Putamen (tissue), 1 donor: ENCODE results near the gene CARM1.
A peak's percentile ranks its signal among the peaks of the same experiment; 100 is the strongest.
"Not testable (repeated sequence)": the region's sequence is repeated elsewhere in the genome, so short reads cannot be mapped to it uniquely, and the experiment has no call there.

Source experiments
- DNase-seq: peaks from one replicate; pipeline ENCODE4 v3.0.0-alpha.2; 2016; ENCODE audit warnings: low spot score

CARM1 gene

DNA sequence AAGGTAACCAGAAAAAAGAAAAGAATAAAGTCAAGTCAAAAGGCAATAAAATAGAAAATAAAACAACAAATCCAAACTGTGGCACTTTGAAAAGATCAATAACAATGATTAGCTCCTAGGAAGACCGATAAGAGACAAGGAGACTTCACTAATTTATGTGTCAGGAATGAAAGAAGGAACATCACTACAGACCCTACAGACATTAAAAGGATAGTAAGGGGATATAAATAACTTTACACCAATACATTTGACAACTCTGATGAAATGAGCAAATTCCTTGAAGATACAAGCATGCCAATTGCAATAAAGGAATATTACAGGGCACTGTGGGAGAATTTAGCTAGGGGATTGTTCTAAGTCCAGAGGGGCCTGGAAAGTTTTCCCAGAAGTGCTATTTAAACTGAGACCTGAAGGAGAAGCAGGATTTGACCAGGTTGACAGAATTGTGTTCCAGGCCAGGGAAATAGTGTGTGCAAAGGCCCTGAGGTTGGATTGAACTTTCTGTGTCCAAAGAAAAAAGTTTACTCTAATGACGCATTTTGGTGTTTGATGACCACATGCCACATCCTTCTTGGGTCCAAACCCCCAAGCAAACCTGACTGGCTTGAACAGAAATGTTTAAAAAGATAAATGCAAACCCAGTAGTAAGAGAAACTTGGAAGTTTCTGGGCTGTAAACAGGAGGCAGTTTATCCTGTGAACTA, 24.7 kb upstream of the CARM1 start:
- DNase-seq = no peak

DNA sequence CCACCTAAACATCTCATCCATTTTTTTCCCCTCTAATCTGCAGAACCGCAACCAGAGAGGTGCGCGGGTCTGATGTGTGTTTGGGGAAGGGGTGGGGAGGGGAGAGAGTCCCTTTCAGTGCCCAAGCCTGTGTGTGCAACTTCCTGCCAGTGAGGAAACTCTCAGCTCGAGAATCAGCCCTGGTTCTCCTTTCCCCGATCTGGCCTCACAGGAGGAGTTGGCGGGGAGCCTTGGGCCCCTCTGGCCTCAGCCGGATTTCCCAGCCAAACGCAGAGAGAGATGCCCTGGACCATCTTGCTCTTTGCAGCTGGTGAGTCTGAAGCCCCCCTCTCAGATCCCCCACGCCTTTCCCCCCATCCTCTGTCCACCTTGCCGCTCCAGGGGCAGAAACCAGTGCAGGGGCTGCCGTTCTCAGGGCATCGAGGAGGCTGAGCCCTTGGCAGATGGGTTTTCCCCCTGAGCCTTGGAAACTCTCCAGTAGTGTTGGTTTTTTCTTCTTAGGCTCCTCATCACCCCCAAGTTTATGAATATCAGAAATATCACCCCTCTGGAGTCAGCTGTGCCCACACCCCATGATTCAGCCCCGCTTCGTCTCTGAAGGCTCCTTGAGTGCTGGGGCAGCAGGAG, 23.0 kb upstream of the CARM1 start, which contains the start of gene C19orf38:
Gene C19orf38 (plus strand): TSS at position 186 of the 627 bp plus-strand sequence. CDS start 94 bp downstream, at position 280.
- DNase-seq = no peak

DNA sequence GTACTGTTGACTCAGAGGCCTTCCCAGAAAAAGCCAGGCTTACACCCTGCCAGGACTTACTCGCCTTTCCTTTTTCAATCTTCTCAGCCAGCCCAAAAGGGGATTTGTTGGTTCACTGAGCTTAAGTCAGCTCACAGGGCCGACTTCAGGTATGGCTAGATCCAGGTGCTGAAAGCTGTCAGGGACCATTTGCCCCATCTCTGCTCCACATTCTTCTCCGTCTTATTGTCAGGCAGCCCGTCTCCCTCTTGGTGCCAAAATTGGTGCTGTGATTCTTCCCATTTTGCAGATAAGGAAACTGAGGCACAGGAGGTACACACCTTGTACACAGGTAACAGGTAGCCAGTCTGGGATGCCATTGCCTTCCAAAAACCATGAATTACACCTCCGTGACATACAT, 20.7 kb upstream of the CARM1 start:
- no peak for DNase-seq

DNA sequence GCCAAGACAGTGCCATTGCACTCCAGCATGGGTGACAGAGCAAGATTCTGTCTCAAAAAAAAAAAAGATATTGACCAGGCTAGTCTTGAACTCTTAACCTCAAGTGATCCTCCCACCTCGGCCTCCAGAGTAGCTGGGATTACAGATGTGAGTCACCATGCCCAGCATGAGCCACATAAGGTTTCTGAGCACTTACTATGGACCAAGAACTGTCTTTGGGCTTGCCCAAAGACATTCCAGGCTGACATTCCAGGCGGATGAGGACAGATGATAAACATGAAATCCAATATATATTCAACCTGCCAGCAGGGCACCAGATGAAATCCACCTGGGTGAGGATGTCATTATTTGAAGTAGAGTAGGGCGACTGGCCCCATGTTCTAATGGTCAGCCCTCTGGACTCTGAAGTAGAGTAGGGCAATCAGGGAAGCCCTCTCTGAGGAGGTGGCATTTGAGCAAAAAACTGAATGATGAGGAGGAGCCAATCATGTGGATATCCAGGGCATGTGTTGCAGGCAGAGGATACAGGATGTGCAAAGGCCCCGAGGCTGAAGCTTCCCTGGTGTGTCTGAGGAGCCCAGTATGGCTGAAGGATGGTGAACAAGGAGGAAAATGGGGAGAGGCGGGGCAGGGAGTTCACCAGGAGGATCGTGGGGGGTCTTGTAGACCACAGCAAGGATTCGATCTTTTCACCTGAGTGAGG, 19.1 kb upstream of the CARM1 start:
- DNase-seq = no peak

DNA sequence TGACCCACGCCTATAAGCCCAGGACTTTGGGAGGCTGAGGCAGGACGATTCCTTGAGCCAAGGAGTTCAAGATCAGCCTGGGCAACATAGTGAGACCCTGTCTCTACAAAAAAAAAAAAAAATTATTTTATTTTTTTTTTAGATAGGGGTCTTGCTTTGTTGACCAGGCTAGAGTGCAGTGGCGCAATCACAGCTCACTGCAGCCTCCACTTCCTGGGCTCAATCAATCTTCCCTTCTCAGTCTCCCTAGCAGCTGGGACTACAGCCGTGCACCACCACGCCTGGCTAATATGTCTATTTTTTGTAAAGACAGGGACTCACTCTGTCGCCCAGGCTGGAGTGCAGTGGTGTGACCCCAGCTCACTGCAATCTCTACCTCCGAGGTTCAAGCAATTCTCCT, 18.4 kb upstream of the CARM1 start:
- DNase-seq = no peak

DNA sequence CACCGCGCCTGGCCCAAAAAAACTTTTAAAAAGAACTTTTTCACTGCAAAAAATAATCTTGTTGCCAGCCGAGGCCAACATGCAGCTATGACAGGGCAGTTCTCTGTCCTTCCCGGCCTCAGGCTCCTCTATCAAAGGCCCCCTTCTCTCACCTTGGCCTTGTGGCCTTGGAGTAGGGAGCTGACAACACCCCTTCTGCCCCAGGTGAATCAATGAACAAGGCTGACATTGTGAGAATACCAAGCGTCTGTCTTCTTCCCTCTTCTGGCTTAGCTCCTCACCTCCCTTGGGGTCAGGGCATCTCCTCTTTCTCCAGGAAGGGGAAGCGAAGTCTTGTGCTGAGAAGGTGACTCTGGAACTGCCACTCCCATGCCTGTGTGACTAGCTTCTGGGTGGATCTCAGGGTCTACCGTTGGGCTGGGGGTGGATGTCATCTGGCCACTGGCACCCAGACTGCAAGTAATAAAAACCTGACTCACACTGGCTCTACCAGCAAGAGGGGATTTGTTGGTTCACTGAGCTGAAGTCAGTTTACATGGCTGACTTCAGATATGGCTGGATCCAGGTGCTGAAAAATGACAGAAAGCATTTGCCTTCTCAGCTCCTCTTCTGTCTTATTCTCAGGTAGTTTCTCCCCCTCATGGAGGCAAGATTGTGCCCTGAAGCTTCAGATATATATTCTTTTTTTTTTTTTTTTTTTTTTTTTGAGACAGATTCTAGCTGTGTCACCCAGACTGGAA, 16.8 kb upstream of the CARM1 start:
- no peak for DNase-seq

DNA sequence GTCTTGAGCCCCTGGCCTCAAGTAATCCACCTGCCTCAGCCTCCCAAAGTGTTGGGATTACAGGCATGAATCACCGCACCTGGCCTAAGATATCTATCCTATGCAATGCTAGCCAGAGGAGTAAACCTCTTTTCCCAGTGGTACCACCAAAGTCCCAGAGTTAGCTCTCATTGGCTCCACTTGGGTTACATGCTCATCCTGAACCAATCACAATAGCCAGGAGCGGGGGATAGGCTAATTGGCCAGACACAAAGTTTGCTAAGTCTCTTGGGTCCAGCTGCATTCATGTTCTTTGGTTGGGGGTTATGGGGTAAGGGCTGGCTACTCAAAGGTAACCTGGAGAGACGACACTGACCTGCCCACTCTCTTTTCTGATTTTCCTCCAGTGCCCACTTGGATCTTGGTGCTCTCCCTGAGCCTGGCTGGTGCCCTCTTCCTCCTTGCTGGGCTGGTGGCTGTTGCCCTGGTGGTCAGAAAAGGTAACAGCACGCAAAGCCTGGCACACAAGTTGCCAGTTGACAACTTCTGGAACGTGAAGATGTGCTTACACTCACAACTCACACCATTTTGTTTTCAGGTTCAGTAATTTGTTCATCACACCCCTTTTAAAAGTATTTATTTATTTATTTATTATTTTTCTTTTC, 15.4 kb upstream of the CARM1 start:
- no peak for DNase-seq

DNA sequence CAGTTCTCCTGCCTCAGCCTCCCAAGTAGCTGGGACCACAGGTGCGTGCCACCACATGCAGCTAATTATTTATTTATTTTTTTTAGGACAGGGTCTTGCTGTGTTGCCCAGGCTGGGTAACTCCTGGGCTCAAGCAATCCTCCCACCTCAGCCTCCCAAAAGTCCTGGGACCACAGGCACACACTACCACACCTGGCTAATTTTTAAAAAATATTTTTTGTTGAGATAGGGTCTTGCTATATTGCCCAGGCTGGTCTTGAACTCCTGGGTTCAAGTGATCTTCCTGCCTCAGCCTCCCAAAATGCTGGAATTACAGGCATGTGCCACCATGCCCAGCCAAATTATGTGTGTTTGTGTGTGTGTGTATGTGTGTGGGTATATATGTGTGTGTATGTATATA, 14.5 kb upstream of the CARM1 start:
- DNase-seq = not testable (repeated sequence)

DNA sequence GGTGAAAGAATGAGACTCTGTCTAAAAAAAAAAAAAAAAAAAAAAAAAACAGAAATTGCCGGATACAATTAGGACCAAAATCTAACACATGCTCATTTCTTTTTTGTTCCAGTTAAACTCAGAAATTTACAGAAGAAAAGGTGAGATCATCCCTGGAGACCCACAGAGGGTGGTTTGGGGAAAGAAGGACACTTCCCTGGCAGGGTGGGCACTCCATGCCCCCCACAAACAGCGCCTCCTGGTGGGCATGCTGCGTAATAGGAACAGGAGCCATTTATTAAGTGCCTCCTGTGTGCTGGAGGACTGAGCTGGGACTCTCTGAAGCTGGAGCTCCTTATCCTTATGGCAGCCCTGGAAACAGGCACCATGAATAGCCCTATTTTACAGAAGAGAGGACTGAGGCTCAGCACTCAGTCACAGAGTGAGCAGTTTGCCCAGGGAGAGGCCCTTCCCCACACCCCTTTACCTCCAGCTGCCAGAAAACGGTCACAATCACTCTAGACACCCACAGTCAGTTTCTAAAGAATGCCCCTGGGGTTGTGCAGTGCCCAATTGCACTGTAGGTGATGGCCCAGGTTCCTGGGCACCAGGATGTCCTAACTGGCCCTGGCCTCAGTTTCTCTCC, 13.0 kb upstream of the CARM1 start:
- no peak for DNase-seq

DNA sequence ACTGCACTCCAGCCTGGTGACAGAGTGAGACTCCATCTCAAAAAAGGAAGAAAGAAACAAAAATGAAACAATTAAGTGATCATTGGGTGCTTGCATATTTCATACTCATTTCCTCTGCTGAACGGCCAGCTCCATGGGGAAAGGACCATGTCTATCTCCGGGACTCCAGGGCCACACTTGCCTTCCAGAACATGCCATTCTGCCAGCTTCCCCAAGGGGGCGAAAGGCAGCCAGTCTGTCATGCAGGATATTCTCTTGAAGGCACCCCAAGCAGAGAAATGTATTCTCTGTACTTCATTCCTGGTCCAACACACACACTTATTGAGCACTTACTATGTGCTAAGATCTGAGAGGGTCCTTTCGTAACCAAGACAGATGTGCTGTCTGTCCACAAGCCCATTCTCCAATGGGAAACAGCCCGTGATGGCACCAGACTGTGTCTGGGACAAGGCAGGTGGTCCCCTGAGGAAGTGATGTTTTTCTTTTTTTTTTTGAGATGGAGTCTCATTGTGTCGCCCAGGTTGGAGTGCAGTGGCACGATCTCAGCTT, 10.2 kb upstream of the CARM1 start:
- no peak for DNase-seq

DNA sequence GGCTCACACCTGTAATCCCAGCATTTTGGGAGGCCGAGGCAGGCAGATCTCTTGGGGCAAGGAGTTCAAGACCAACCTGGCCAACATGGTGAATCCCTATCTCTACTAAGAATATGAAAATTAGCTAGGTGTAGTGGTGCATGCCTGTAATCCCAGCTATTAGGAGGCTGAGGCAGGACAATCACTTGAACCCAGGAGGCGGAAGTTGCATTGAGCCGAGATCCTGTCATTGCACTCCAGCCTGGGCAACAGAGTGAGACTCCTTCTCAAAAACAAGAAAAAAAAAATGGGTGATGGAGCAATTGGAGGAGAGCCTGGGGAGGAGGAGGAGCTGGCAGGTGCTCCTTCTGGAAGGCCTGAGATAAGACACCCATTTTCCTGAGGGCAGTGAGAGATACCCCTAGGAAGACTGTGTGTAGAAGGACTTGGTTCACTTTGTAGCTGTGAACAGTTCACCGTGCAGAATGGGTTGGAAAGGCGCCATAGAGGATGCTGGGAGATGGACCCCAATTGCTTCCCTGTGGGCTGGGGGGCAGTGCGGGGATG, 8.7 kb upstream of the CARM1 start:
- DNase-seq = no peak

DNA sequence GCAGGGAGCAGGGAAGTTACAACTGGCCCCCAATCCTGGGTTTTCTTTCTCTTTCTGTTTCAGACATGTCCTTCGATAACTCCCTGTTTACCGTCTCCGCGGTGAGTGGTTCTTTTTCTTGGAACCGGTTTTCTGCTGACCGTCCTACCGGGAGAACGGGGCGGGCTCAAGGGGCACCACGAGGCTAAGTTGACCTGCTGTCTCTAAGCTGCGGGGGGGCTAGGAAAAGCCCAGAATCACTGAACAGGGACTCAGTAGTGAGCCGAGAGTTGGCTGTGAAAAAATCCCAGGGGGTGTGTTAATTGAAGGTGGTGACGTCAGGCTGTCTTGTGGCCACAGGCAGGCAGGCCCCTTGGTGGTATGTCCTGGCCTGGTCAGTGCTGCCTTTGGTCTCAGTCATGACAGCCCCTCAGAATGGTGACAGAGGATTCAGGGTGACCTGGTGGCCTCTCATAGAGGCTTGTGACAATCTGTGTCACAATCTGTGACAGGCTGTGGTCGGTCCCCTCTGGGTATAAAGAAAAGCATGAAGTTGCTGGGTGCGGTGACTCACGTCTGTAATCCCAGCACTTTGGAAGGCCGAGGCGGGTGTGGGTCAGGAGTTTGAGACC, 8.1 kb upstream of the CARM1 start:
- no peak for DNase-seq

DNA sequence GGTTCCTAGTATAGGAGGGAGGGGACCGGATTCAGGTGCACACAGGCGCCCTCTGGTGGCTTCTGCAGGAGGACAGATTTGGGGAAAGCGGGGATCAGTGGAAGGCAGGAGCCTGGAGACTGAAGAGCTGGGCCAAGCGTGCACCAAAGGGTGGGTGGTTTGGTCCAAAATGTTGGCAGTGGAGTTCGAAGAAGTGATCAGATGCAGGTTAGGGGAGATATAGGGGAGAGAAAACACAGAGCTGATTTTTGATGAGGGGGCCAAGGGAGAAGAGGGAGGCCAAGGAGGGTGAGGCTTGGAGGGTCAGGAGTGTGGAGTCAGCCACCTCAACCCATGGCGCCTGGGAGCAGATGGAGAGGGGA, 6.8 kb upstream of the CARM1 start:
- DNase-seq = peak; percentile 72

DNA sequence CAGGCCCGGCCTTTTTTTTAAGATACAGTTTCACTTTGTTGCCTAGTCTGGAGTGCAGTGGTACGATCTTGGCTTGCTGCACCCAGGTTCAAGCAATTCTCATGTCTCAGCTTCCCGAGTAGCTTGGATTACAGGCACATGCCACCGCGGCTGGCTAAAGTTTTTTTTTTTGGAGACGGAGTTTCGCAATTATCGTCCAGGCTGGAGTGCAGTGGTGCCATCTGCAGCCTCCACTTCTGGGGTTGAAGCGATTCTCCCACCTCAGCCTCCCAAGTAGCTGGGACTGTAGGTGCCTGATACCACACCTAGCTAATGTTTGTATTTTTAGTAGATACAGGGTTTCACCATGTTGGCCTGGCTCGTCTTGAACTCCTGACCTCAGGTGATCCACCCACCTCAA, 4.9 kb upstream of the CARM1 start:
- no peak for DNase-seq

DNA sequence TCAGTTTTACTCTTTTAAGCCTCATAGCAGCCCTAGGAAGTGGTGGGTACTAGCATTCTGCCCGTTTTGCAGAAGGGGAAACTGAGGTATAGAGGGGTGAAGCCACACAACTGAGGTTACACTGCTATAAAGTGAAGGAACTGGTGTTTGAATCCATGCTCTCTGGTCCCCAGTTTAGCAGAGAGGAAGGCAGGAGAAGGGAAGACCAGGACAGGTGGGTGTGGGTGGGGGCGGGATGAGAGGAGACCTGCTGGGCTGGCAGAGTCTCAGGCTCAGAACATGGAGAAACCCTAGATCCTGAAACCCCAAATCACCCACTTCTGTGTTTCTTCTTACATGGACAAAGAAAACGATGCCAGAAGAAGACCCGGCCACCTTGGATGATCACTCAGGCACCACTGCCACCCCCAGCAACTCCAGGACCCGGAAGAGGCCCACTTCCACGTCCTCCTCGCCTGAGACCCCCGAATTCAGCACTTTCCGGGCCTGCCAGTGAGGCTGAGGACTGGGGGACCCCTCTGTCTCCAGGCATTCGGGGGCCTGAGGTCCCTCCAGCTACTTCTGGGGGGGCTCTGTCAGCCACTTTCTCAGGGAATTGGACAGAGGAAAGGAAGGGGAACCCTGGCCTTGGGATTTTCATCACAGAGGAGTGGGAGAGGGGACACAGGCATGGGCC, 2.3 kb upstream of the CARM1 start:
- no peak for DNase-seq

DNA sequence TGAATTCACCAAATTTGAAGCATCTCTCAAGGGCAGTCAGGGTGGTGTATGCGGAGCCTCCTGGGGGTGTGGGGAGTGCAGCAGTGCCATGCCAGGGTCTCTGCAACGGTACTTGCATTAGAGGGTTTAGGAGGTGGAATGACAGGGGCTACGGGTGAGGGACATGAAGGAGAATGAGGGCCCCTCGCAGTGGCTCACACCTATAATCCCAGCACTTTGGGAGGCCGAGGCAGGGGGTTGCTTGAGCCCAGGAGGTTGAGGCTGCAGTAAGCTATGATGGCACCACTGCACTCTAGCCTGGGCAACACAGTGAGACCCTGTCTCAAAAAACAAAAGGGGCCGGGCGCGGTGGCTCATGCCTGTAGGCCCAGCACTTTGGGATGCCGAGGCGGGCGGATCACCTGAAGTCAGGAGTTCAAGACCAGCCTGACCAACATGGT, 1.5 kb upstream of the CARM1 start:
- DNase-seq = not testable (repeated sequence)

DNA sequence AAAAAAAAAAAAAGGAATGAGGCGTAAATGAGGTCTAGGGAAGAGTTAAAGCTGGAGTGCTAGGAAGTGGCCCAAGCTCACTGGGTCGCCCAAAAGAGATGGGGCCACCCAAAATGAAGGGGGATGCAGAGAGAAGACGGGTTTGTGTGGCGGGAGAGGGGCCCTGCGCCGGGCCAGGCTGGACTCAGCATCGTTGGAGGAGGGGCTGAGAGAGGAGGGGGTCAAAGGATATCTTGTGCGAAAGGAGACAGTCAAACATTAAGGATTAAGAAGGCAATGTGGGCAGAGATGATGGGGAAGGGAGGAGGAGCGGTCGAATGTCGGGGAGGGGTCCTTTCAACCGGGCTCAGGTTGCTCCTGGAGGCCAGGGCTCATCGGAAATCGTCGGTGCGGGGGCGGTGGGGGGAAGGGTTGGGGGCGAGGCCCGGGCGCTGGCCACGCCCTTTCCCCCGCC, 825 bp upstream of the CARM1 start:
- DNase-seq = no peak

DNA sequence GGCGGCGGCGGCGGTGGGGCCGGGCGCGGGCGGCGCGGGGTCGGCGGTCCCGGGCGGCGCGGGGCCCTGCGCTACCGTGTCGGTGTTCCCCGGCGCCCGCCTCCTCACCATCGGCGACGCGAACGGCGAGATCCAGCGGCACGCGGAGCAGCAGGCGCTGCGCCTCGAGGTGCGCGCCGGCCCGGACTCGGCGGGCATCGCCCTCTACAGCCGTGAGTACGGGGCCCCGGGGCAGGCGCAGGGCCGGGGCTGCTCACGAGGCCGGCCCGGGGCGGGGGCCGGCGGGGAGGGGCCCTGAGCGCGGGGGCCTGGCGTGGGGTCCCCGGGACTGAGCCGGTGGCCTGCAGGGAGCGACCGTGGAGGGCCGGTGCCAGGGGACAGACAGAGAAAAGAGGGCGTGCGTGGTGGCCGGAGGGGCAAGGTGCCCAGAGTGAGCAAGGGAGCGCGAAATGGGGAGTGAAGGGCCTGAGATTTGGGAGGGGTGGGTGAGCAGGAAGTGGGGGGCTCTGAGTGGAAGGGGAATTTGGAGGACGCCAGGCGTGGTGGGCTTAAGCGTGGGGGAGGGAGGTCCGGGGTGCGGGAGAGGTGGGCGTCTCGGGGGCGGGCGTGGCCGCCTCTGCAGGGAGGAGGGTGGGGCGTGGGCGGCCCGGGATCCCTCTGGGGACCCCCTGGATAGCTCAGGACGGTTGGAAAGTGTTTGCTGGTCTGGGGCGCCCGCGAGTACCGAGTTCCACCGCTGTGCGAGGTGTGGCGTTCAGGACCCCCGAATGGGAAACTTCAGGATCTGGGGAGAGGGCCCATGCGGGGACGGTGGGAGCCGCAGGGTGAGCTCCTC, 575 bp downstream of the CARM1 start:
- DNase-seq = no peak

DNA sequence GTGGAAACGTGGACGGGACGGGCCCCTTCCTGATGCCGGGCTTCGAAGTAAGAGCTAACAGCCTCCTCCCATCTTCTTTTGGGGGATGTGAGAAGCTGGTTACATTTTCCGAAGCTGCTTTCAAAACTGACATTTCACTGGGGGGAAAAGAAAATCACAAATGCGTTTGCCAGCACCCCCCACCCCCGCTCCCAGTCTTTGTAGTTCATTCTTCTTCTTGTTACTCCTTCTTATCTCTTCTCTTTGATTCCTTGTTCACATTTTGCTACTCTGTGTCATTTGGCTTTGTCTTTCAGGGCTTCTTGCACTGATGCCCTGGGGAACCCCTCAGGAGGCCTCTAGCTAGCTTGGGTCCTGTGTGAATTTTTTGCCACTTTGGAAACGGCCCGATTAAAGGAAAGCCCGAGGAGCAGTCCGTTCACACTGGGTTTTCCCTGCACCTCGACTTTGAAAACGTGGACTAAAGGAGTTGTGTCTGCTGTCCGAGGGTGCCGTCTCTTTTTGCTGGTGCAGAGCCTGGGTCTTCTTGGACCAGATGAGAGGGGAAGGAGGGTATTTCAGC, 1.3 kb downstream of the CARM1 start:
- DNase-seq = no peak
